Activated naive CD4-positive, alpha-beta T cell treated with anti-CD3 and anti-CD28 coated beads, Interleukin-2, amount 10 ng/mL, durations not matched to agents 5 hours and 36 hours (primary cell): ENCODE measurements around the gene SH3RF3. TPM values are rescaled to one million over a fixed set of nuclear protein-coding genes. Genes with fewer than 3 reads are reported as not detected.

ENCODE experiments used
- microRNA-seq: library from miRNA; unstranded; fragments of <30 nt; microRNA quantifications from one replicate; pipeline ENCODE4 v1.2.0, GENCODE V29; 2022; ENCODE audit warnings: borderline microRNAs expressed, borderline replicate concordance
- total RNA-seq, 2 experiments: library from RNA; stranded (reverse); gene quantifications; one replicate each; pipeline ENCODE4 v1.2.3, GENCODE V29; 2021

The SH3RF3 gene
- under 1 TPM; 0.40 to 0.43 TPM for total RNA-seq

GRCh38 chr2:109128616-109129355, at the start of gene SH3RF3:
Gene SH3RF3 (plus strand): TSS chr2:109129205.

Small RNA genes lying within 50 kb of the gene (microRNA-seq; reads per million reads assigned to microRNA genes)
- gene MIR4265 (not detected), gene MIR4266 (not detected)

Other genes starting within 250 kb of the SH3RF3 start
- under 1 TPM; 0.63 to 0.89 TPM for gene EDAR, start 140.0 kb upstream of the SH3RF3 start, total RNA-seq